Breast epithelium (tissue), 3 donors: ENCODE data around the gene WDR18.

Experiments used
- POLR2A ChIP-seq: fragments of 450-650 bp; IDR thresholded peaks from one replicate; pipeline ENCODE4 v1.6.1; 2016; ENCODE audit warnings: antibody characterized with exemption, mild to moderate bottlenecking, moderate library complexity
- TF ChIP-seq, protein P1 (sequence below), 3 donors: fragments of 450-650 bp; IDR thresholded peaks; one replicate each; pipeline ENCODE4 v1.5.1; 2016 to 2017; ENCODE audit warnings: antibody characterized with exemption in 3 of 3, mild to moderate bottlenecking in 3 of 3, moderate library complexity in 3 of 3

DNA sequence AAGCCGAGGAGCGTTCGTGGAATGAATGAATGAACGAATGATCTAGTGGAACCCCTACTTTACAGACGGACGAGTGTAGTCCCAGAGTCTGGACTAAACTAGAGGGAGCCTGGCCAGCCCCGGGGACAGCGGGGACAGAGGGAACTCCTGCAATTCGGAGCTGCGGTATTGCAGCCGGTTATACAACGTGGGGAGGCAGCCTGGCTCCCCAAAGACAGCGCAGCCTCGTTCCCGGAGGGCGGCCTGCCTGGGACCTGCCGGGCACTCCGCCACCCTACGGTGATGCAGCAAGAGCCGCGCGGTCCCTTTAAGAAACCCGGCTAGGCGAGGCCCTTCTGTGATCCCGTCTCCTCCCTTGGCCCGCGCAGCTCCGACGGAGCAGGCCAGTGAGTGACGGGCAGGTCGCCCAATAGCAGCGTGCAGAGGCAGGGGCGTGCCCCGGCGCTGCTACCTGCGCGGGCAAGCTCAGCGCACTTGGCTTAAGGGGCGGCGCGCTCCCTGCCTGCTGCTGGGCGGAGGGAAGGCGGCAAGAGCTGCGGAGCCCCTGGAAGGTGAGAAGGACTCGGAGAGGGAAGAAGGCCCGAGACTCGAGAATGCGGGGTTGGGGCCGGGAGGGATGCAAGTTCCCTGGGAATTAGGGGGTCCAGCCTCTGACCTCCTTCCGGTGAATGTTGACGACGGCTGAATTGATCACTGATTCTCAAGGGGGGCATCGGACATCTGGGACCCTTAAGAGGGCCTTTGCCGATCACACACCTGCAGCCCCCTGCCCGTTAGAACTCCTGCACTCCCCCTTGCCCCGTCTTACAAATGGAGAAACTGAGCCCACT is 55.7 kb downstream of the WDR18 start, which contains the start of gene ABCA7:
- no peak for TF ChIP-seq POLR2A
- TF ChIP-seq, protein P1, sequence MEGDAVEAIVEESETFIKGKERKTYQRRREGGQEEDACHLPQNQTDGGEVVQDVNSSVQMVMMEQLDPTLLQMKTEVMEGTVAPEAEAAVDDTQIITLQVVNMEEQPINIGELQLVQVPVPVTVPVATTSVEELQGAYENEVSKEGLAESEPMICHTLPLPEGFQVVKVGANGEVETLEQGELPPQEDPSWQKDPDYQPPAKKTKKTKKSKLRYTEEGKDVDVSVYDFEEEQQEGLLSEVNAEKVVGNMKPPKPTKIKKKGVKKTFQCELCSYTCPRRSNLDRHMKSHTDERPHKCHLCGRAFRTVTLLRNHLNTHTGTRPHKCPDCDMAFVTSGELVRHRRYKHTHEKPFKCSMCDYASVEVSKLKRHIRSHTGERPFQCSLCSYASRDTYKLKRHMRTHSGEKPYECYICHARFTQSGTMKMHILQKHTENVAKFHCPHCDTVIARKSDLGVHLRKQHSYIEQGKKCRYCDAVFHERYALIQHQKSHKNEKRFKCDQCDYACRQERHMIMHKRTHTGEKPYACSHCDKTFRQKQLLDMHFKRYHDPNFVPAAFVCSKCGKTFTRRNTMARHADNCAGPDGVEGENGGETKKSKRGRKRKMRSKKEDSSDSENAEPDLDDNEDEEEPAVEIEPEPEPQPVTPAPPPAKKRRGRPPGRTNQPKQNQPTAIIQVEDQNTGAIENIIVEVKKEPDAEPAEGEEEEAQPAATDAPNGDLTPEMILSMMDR (IDR thresholded peaks at IDR 0.05): no peak
